Measurements from ENCODE around the gene SGK1. TPM values are rescaled to one million over a fixed set of nuclear protein-coding genes. Genes with fewer than 3 reads are reported as not detected.

The SGK1 gene
- total and polyA plus RNA-seq, 10 of the 15 experiments (the other 5 are each of a cell fraction or from before 2014, with no cell fraction given) = 0.62 to 5.1 (median 2.9) TPM

DNA sequence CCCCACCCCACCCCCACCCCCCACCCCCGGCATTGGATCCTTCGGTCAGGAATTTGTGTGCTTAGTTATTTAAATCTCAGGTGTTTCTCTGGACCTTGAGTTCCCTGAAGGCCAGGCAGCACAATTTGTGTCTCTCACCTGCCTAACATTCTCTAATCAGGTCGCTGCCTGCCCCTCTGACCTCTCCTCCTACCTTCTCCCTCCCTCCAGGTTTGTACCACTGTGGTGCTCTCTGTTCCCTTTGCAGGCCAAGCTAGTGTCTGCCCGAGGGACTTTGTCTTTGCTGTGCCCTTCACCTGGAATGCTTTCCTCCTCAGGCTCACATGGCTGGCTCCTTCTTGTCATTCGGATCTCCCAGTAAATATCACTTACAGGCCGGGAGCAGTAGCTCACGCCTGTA lies 134.1 kb downstream of the SGK1 start (continued):
- no peak for TF ChIP-seq HDAC6 (IDR thresholded peaks at IDR 0.05; ENCODE audit: unreplicated experiment)
- TF ChIP-seq, protein P1, sequence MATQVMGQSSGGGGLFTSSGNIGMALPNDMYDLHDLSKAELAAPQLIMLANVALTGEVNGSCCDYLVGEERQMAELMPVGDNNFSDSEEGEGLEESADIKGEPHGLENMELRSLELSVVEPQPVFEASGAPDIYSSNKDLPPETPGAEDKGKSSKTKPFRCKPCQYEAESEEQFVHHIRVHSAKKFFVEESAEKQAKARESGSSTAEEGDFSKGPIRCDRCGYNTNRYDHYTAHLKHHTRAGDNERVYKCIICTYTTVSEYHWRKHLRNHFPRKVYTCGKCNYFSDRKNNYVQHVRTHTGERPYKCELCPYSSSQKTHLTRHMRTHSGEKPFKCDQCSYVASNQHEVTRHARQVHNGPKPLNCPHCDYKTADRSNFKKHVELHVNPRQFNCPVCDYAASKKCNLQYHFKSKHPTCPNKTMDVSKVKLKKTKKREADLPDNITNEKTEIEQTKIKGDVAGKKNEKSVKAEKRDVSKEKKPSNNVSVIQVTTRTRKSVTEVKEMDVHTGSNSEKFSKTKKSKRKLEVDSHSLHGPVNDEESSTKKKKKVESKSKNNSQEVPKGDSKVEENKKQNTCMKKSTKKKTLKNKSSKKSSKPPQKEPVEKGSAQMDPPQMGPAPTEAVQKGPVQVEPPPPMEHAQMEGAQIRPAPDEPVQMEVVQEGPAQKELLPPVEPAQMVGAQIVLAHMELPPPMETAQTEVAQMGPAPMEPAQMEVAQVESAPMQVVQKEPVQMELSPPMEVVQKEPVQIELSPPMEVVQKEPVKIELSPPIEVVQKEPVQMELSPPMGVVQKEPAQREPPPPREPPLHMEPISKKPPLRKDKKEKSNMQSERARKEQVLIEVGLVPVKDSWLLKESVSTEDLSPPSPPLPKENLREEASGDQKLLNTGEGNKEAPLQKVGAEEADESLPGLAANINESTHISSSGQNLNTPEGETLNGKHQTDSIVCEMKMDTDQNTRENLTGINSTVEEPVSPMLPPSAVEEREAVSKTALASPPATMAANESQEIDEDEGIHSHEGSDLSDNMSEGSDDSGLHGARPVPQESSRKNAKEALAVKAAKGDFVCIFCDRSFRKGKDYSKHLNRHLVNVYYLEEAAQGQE (IDR thresholded peaks at IDR 0.05; ENCODE audit: low read depth, low read length) = no peak
- no peak for TF ChIP-seq ZBED1 (IDR thresholded peaks at IDR 0.05; ENCODE audit: borderline replicate concordance)
- no peak for TF ChIP-seq SPI1 (IDR thresholded peaks at IDR 0.05; ENCODE audit: borderline replicate concordance, insufficient read depth, low read depth, low read length)
- TF ChIP-seq, protein P2, sequence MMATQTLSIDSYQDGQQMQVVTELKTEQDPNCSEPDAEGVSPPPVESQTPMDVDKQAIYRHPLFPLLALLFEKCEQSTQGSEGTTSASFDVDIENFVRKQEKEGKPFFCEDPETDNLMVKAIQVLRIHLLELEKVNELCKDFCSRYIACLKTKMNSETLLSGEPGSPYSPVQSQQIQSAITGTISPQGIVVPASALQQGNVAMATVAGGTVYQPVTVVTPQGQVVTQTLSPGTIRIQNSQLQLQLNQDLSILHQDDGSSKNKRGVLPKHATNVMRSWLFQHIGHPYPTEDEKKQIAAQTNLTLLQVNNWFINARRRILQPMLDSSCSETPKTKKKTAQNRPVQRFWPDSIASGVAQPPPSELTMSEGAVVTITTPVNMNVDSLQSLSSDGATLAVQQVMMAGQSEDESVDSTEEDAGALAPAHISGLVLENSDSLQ (IDR thresholded peaks at IDR 0.05) = no peak
- TF ChIP-seq, protein P3, sequence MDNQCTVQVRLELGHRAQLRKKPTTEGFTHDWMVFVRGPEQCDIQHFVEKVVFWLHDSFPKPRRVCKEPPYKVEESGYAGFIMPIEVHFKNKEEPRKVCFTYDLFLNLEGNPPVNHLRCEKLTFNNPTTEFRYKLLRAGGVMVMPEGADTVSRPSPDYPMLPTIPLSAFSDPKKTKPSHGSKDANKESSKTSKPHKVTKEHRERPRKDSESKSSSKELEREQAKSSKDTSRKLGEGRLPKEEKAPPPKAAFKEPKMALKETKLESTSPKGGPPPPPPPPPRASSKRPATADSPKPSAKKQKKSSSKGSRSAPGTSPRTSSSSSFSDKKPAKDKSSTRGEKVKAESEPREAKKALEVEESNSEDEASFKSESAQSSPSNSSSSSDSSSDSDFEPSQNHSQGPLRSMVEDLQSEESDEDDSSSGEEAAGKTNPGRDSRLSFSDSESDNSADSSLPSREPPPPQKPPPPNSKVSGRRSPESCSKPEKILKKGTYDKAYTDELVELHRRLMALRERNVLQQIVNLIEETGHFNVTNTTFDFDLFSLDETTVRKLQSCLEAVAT (IDR thresholded peaks at IDR 0.05) = no peak
- TF ChIP-seq, protein P4, sequence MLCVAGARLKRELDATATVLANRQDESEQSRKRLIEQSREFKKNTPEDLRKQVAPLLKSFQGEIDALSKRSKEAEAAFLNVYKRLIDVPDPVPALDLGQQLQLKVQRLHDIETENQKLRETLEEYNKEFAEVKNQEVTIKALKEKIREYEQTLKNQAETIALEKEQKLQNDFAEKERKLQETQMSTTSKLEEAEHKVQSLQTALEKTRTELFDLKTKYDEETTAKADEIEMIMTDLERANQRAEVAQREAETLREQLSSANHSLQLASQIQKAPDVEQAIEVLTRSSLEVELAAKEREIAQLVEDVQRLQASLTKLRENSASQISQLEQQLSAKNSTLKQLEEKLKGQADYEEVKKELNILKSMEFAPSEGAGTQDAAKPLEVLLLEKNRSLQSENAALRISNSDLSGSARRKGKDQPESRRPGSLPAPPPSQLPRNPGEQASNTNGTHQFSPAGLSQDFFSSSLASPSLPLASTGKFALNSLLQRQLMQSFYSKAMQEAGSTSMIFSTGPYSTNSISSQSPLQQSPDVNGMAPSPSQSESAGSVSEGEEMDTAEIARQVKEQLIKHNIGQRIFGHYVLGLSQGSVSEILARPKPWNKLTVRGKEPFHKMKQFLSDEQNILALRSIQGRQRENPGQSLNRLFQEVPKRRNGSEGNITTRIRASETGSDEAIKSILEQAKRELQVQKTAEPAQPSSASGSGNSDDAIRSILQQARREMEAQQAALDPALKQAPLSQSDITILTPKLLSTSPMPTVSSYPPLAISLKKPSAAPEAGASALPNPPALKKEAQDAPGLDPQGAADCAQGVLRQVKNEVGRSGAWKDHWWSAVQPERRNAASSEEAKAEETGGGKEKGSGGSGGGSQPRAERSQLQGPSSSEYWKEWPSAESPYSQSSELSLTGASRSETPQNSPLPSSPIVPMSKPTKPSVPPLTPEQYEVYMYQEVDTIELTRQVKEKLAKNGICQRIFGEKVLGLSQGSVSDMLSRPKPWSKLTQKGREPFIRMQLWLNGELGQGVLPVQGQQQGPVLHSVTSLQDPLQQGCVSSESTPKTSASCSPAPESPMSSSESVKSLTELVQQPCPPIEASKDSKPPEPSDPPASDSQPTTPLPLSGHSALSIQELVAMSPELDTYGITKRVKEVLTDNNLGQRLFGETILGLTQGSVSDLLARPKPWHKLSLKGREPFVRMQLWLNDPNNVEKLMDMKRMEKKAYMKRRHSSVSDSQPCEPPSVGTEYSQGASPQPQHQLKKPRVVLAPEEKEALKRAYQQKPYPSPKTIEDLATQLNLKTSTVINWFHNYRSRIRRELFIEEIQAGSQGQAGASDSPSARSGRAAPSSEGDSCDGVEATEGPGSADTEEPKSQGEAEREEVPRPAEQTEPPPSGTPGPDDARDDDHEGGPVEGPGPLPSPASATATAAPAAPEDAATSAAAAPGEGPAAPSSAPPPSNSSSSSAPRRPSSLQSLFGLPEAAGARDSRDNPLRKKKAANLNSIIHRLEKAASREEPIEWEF (IDR thresholded peaks at IDR 0.05; ENCODE audit: insufficient replicate concordance, low read depth, low read length) = no peak
- no peak for TF ChIP-seq ZNF384 (IDR thresholded peaks at IDR 0.05; ENCODE audit: borderline replicate concordance, low read depth, low read length)
- TF ChIP-seq NFXL1 (IDR thresholded peaks at IDR 0.05; ENCODE audit: borderline replicate concordance) = no peak
- no peak for TF ChIP-seq RAD21 (IDR thresholded peaks at IDR 0.05; ENCODE audit: insufficient read depth, low read depth, low read length)
- TF ChIP-seq, protein P5, sequence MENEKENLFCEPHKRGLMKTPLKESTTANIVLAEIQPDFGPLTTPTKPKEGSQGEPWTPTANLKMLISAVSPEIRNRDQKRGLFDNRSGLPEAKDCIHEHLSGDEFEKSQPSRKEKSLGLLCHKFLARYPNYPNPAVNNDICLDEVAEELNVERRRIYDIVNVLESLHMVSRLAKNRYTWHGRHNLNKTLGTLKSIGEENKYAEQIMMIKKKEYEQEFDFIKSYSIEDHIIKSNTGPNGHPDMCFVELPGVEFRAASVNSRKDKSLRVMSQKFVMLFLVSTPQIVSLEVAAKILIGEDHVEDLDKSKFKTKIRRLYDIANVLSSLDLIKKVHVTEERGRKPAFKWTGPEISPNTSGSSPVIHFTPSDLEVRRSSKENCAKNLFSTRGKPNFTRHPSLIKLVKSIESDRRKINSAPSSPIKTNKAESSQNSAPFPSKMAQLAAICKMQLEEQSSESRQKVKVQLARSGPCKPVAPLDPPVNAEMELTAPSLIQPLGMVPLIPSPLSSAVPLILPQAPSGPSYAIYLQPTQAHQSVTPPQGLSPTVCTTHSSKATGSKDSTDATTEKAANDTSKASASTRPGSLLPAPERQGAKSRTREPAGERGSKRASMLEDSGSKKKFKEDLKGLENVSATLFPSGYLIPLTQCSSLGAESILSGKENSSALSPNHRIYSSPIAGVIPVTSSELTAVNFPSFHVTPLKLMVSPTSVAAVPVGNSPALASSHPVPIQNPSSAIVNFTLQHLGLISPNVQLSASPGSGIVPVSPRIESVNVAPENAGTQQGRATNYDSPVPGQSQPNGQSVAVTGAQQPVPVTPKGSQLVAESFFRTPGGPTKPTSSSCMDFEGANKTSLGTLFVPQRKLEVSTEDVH (IDR thresholded peaks at IDR 0.05; ENCODE audit: low read depth, partially characterized antibody) = no peak
